ENCODE measurements around the gene MYLK. TPM values are rescaled to one million over a fixed set of nuclear protein-coding genes. Genes with fewer than 3 reads are reported as not detected.

The MYLK gene
- total and polyA plus RNA-seq, 4 donors: 17.1 to 158 (median 41.9) TPM

DNA sequence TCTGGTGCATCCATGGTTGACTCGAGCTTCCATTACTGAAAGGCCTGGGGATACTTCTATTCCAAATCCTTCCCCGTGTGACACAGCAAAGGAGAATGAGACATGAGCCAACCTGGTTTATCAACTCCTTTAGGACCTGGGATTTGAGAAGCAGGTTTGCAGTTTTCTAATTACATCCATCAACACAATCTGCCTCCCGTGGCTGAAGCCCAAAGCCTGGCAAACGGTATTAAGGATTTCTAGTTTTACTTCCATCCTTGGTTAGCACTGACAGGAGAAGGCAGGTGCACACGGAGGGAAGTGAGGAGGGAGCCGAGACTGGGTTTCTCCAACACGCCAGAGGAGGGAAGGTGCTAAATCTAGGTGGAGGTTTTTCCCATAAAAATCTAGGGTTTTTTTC lies 79.0 kb downstream of the MYLK start:
- 93% methylated on average over 7 of the region's 7 CpGs for WGBS
- Histone ChIP-seq H3K4me1 (ENCODE audit: control insufficient read depth in 4 of 4, insufficient read depth in 4 of 4, low read length in 3 of 4) (peaks cover 12 to 21% (median 17%) of the 10 kb centered on the region in 4 donors), H3K9ac (ENCODE audit: low read depth in 1 of 2, low read length in 2 of 2) (no peak overlapping the region), H3K27me3 (ENCODE audit: control insufficient read depth in 4 of 4, insufficient read depth in 4 of 4, low read length in 3 of 4) (no peaks in the 10 kb centered on the region), H3K4me3 (ENCODE audit: low read depth in 1 of 3, low read length in 3 of 3) (no peak overlapping the region), H3K9me3 (ENCODE audit: control insufficient read depth in 4 of 4, low read length in 3 of 4) (no peaks in the 10 kb centered on the region), H3K27ac (ENCODE audit: low read depth in 1 of 2, low read length in 2 of 2) (no peak overlapping the region), H3K36me3 (ENCODE audit: control insufficient read depth in 4 of 4, insufficient read depth in 3 of 4, low read depth in 1 of 4, low read length in 3 of 4) (no peaks in the 10 kb centered on the region)
- TF ChIP-seq JUND (IDR thresholded peaks at IDR 0.05) (no peak), NR2F2 (IDR thresholded peaks at IDR 0.05) (no peak), YY1 (IDR thresholded peaks at IDR 0.05) (no peak), FOXA2 (IDR thresholded peaks at IDR 0.05) (no peak), RXRA (IDR thresholded peaks at IDR 0.05) (no peak), SP1 (IDR thresholded peaks at IDR 0.05) (no peak), TAF1 (conservative IDR thresholded peaks at IDR 0.05) (no peak), HNF4A (conservative IDR thresholded peaks at IDR 0.05) (no peak), GABPA (IDR thresholded peaks at IDR 0.05 in 1 of 2, conservative IDR thresholded peaks at IDR 0.05 in 1 of 2) (no peak)
- TF ChIP-seq, protein P1, sequence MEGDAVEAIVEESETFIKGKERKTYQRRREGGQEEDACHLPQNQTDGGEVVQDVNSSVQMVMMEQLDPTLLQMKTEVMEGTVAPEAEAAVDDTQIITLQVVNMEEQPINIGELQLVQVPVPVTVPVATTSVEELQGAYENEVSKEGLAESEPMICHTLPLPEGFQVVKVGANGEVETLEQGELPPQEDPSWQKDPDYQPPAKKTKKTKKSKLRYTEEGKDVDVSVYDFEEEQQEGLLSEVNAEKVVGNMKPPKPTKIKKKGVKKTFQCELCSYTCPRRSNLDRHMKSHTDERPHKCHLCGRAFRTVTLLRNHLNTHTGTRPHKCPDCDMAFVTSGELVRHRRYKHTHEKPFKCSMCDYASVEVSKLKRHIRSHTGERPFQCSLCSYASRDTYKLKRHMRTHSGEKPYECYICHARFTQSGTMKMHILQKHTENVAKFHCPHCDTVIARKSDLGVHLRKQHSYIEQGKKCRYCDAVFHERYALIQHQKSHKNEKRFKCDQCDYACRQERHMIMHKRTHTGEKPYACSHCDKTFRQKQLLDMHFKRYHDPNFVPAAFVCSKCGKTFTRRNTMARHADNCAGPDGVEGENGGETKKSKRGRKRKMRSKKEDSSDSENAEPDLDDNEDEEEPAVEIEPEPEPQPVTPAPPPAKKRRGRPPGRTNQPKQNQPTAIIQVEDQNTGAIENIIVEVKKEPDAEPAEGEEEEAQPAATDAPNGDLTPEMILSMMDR (IDR thresholded peaks at IDR 0.05; ENCODE audit: low read depth, low read length, missing input control): no peak
- TF ChIP-seq, protein P2, sequence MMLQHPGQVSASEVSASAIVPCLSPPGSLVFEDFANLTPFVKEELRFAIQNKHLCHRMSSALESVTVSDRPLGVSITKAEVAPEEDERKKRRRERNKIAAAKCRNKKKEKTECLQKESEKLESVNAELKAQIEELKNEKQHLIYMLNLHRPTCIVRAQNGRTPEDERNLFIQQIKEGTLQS (IDR thresholded peaks at IDR 0.05): no peak
- no peak for DNase-seq (ENCODE audit: low spot score)

DNA sequence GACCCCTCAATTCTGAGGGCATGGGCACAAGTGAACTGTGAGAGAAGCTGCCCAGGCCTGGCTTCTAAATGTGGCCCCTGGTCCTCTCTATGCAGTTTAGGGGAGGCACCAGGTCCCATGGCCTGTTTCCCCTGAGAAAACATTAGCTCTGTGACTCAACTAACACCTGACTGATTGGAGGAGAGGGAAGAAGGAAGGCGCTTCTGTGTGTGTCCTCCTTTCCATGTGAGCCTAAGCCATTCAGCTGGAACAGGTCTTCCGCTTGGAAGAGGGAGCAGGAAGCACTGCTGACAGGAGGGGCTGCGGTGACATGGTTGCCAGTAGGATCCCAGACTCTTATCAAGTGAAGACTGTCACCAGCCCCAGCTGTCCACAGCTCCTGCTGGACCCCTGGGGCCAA lies 79.5 kb downstream of the MYLK start:
- Histone ChIP-seq H3K36me3 (ENCODE audit: control insufficient read depth in 4 of 4, insufficient read depth in 3 of 4, low read depth in 1 of 4, low read length in 3 of 4) (no peaks in the 10 kb centered on the region), H3K27me3 (ENCODE audit: control insufficient read depth in 4 of 4, insufficient read depth in 4 of 4, low read length in 3 of 4) (no peaks in the 10 kb centered on the region), H3K4me3 (ENCODE audit: low read depth in 1 of 3, low read length in 3 of 3) (no peak overlapping the region), H3K27ac (ENCODE audit: low read depth in 1 of 2, low read length in 2 of 2) (no peak overlapping the region), H3K9me3 (ENCODE audit: control insufficient read depth in 4 of 4, low read length in 3 of 4) (no peaks in the 10 kb centered on the region), H3K9ac (ENCODE audit: low read depth in 1 of 2, low read length in 2 of 2) (no peak overlapping the region), H3K4me1 (ENCODE audit: control insufficient read depth in 4 of 4, insufficient read depth in 4 of 4, low read length in 3 of 4) (peaks cover 12 to 22% (median 19%) of the 10 kb centered on the region in 4 donors)
- WGBS: 94% methylated on average over 3 of the region's 3 CpGs
- no peak for DNase-seq (ENCODE audit: low spot score)
- no peak for TF ChIP-seq TAF1 (conservative IDR thresholded peaks at IDR 0.05)
- TF ChIP-seq, protein P2 (IDR thresholded peaks at IDR 0.05): no peak
- no peak for TF ChIP-seq YY1 (IDR thresholded peaks at IDR 0.05)
- no peak for TF ChIP-seq HNF4A (conservative IDR thresholded peaks at IDR 0.05)
- TF ChIP-seq, protein P3, sequence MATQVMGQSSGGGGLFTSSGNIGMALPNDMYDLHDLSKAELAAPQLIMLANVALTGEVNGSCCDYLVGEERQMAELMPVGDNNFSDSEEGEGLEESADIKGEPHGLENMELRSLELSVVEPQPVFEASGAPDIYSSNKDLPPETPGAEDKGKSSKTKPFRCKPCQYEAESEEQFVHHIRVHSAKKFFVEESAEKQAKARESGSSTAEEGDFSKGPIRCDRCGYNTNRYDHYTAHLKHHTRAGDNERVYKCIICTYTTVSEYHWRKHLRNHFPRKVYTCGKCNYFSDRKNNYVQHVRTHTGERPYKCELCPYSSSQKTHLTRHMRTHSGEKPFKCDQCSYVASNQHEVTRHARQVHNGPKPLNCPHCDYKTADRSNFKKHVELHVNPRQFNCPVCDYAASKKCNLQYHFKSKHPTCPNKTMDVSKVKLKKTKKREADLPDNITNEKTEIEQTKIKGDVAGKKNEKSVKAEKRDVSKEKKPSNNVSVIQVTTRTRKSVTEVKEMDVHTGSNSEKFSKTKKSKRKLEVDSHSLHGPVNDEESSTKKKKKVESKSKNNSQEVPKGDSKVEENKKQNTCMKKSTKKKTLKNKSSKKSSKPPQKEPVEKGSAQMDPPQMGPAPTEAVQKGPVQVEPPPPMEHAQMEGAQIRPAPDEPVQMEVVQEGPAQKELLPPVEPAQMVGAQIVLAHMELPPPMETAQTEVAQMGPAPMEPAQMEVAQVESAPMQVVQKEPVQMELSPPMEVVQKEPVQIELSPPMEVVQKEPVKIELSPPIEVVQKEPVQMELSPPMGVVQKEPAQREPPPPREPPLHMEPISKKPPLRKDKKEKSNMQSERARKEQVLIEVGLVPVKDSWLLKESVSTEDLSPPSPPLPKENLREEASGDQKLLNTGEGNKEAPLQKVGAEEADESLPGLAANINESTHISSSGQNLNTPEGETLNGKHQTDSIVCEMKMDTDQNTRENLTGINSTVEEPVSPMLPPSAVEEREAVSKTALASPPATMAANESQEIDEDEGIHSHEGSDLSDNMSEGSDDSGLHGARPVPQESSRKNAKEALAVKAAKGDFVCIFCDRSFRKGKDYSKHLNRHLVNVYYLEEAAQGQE (IDR thresholded peaks at IDR 0.05): no peak
- TF ChIP-seq NR2F2 (IDR thresholded peaks at IDR 0.05): no peak
- no peak for TF ChIP-seq RAD21 (IDR thresholded peaks at IDR 0.05)
- TF ChIP-seq, protein P1 (IDR thresholded peaks at IDR 0.05; ENCODE audit: low read depth, low read length, missing input control): no peak
- TF ChIP-seq FOXA1 (IDR thresholded peaks at IDR 0.05): no peak
- TF ChIP-seq FOXA2 (IDR thresholded peaks at IDR 0.05): no peak
- no peak for TF ChIP-seq HNF4G (IDR thresholded peaks at IDR 0.05)
- TF ChIP-seq GABPA (IDR thresholded peaks at IDR 0.05 in 1 of 2, conservative IDR thresholded peaks at IDR 0.05 in 1 of 2): no peak
- TF ChIP-seq RXRA (IDR thresholded peaks at IDR 0.05): no peak
- no peak for TF ChIP-seq SP1 (IDR thresholded peaks at IDR 0.05)
- TF ChIP-seq, protein P4, sequence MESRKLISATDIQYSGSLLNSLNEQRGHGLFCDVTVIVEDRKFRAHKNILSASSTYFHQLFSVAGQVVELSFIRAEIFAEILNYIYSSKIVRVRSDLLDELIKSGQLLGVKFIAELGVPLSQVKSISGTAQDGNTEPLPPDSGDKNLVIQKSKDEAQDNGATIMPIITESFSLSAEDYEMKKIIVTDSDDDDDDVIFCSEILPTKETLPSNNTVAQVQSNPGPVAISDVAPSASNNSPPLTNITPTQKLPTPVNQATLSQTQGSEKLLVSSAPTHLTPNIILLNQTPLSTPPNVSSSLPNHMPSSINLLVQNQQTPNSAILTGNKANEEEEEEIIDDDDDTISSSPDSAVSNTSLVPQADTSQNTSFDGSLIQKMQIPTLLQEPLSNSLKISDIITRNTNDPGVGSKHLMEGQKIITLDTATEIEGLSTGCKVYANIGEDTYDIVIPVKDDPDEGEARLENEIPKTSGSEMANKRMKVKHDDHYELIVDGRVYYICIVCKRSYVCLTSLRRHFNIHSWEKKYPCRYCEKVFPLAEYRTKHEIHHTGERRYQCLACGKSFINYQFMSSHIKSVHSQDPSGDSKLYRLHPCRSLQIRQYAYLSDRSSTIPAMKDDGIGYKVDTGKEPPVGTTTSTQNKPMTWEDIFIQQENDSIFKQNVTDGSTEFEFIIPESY (IDR thresholded peaks at IDR 0.05): no peak
- TF ChIP-seq JUND (IDR thresholded peaks at IDR 0.05): no peak
- TF ChIP-seq EGR1 (IDR thresholded peaks at IDR 0.05; ENCODE audit: low read depth in 2 of 2): no peak
- TF ChIP-seq, protein P5, sequence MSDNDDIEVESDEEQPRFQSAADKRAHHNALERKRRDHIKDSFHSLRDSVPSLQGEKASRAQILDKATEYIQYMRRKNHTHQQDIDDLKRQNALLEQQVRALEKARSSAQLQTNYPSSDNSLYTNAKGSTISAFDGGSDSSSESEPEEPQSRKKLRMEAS (IDR thresholded peaks at IDR 0.05): no peak

Data from liver (tissue), 9 donors.